Muscle of arm (tissue), 12 donors: ENCODE results near the gene WWOX. TPM values are rescaled to one million over a fixed set of nuclear protein-coding genes. Genes with fewer than 3 reads are reported as not detected.

Experiments
- DNase-seq: peaks from one replicate; pipeline ENCODE4 v3.0.0-alpha.2; 2013
- polyA plus RNA-seq, 12 donors: library from polyadenylated mRNA; unstranded; fragments of 120-200 nt; gene quantifications; one replicate each; pipeline ENCODE4 v1.2.1, GENCODE V29; 2013; ENCODE audit not compliant: insufficient read length in 12 of 12

Gene WWOX
- polyA plus RNA-seq, 12 donors = 7.4 to 17.2 (median 10.9) TPM; not detected in 2

DNA sequence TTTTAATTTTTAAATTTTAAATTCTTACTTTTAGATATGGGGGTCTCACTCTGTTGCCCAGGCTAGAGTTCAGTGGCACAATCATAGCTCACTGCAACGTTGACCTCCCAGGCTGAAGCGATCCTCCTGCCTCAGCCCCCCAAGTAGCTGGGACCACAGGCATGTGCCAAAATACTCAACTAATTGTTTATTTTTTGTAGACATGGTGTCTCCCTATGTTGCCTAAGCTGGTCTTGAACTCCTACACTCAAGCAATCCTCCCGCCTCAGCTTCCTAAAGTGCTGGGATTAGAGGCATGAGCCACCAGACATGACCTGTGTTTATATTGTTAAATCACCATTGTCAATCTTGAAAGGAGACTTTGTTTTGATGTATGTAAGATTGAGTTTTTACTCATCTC lies 332.2 kb downstream of the WWOX start:
- no peak for DNase-seq

DNA sequence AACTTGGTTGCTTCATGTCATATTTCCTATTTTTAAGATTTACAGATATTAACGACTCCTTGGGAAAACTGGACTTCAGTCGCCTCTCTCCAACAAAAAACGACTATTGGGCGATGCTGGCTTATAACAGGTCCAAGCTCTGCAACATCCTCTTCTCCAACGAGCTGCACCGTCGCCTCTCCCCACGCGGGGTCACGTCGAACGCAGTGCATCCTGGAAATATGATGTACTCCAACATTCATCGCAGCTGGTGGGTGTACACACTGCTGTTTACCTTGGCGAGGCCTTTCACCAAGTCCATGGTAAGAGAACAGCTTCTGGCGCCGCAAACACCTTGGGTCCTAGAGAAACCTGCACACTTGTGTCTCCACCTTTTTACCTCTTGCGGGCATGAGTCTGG lies 333.0 kb downstream of the WWOX start:
- DNase-seq = no peak

GRCh38 chr16:78433116-78433515 lies 333.7 kb downstream of the WWOX start:
- no peak for DNase-seq

- no peak for DNase-seq
Observed at GRCh38 chr16:78434401-78434800, 334.9 kb downstream of the WWOX start.

DNA sequence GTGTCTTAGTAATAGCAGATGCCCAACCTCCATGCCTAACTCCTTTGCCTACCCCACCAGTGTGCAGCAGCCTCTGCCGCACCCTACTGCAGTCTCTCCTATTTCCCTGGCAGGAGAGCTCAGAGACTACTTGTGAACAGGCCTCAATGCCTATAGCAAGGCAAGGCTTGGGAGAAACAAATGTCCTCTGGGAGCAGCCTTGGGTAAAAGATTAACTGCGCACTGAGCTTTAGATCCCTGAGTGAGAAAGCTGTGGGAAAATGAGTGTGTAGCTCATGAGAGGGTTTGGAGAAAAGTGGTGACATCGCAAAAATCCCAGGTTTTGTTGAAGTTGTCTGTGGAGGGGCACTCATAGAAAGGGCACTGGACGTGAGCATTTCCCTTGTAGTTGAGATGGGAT lies 335.8 kb downstream of the WWOX start:
- DNase-seq = no peak

DNA sequence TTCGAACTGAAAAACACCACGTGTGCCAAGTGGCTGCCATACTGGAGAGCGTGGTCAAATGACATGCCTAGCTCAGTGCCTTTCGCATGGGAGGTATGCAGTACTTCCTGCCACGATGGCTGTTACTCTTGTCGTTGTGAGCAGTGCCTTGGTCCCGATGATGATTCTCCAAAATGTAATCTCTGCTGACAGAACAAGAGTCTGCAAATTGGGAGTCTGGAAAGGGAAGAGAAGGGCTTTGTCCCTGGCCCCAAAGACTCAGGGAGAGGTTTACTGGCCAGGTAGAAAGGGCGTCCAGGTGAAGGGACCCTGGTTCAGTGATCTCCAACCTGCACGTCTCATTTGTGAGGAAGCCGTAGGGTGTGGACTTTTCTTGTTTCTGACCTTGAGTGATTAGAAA lies 336.6 kb downstream of the WWOX start:
- no peak for DNase-seq

GRCh38 chr16:78436846-78437245 lies 337.4 kb downstream of the WWOX start:
- DNase-seq = no peak

DNA sequence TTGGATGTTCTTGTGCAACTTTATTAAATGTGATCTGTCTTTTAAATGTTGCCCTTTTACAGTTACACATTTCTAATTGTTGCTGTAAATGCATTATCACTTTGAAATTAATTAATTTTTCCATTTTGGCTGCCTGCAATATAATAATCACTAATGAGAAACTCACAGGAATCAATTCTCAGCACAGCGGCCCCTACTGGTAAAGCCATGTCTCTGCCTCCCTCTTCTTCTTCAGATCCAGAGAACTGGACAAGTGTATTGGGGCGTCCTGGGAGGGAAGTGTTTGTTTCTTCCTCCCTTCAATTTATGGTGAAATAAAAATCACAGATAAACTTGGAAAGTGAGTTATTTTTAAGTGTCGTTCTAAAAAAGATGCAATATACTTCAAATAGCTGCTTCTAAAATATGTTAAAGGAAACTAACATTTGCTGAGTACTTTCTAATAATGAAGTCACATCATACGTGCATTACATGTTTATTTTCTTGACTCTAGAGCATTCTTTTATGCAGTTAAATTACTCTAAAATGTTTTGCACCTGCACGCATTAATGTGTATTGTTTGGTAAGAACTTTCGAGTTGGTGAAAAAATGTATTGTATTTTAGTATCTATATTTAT lies 338.0 kb downstream of the WWOX start:
- DNase-seq = no peak

DNA sequence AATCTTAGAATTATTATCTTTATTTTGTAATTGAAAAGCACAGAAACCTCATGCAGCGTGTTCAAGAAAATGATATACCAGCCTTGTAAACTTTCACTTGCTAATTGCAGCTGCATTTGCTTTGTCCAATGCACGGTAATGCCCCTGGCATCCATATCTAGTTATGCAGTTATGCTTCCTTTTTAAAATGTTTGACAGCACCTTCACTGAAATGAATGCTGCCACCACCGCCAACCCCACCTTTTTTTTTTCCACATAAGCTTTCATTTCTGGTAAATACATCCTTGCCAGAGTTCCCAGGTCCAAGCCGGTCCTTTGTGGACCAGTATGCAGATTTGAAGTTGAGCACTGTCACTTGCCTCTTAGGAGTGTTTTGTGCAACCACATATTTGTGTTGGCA lies 338.8 kb downstream of the WWOX start:
- DNase-seq = no peak

DNA sequence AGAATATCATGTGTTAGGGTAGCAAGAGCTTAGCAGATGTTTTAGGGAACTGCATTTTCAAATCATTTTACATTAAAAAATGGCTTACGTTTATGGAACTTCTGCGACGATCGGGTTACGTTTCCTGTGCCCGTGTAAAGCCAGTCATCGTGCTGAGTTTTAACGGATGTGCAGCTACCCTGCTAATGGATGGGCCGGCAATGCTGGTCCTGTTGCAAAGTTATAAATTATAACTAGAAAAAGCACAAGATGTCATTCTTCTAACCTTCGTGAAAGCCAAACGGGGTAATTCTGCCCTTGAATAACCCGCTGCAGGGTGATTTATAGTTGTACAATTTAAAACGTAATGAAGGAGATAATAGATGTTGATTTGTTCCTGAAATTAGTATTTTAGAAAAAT lies 339.2 kb downstream of the WWOX start:
- no peak for DNase-seq

GRCh38 chr16:78439646-78440045 lies 340.2 kb downstream of the WWOX start:
- DNase-seq = no peak

- no peak for DNase-seq
Observed at GRCh38 chr16:78441298-78441697, 341.8 kb downstream of the WWOX start.

DNA sequence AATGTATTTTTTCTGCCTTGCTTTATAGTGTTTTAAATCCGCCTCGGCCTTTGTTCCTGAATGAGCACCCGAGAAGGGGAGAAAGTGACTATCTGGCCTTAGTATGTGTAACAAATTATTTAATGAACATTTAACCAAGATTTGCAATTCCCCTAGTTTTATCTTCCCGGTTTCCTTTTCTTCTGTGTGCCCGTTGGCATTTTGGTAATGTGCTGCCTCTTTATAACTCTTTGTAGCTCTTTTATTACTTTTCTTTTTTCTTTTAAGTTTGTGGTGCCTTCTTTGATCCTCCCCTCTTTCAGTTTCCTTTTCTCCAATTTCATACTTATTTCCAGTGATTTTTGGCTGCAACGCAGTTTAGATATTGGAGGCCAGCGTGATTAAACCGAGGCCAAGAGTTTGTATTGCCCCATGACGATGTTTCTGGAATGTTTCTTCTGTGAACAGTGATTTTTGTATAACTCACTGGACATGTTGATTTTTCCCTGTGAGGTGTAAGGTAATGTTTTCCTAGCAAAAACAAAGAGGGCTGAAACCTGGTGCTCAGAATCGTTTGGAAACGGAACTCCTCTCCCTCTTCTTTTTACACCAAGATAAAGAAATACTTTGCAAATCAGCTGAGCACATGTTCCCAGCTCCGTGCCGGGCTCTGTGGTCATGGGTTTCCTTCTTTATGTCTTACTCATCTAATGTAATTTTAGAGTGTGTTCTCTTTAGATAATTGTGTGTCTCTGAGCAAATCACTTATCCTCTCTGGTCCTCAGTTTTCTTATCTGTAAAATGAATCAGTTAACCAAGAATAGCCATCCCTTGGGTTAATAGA lies 344.3 kb downstream of the WWOX start:
- no peak for DNase-seq

DNA sequence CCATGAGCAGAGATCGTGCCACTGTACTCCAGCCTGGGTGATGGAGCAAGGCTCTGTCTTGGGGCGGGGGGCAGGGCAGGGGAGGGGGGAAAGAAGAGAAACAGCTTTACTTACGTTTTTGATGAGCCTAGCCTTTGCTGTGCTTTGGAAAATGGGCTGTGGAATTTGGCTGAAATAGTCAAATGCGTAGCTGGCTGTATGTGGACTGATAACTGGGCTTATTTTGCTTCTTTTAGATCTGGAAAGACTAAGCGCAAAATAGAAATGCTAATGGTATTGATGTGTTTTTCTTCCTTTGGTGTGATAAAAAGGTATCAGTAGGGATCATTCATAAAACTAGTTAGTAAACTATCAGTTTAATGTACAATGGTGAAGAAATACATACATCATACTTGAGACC lies 346.4 kb downstream of the WWOX start:
- DNase-seq = no peak

DNA sequence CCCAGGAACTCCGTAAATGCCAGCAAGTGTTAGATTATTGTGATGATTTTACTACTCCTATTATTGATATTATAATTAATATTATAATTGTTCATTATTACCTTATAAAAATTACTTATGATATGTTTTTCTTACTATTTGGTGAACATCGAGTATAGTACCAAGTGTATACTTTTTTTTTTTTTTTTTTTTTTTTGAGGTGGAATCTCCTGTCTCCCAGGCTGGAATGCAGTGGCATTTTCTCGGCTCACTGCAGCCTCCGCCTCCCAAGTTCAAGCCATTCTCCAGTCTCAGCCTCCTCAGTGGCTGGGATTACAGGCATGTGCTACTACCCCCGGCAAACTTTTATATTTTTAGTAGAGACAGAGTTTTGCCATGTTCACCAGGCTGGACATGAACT lies 347.0 kb downstream of the WWOX start:
- DNase-seq = no peak

DNA sequence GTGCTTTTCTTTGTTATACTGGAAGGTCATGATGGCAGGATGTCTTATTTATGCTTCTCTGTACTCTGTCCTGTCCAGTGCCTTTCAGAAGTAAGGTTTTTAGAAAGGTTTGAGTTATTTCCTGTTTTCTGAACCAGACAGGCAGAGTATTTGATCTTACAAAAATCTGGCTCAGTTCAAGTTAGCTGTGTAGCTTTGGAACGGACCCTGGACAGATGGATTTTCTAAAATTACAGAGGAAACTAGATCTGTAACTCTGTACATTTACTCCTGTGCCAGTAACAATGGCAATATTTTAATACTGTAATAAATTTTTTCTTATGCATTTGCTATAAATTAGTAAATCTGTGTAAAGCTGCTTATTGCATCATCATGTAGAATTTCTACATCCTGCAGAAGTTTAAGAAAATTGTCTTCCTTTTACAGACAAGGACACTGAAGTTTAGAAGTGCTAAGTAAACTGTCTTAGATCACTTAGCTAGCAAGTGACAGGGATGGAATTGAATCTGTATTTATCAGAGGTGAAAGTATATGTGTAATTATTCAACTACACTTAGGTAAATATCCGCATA lies 347.6 kb downstream of the WWOX start:
- no peak for DNase-seq

GRCh38 chr16:78448658-78449271 lies 349.3 kb downstream of the WWOX start:
- DNase-seq = no peak

DNA sequence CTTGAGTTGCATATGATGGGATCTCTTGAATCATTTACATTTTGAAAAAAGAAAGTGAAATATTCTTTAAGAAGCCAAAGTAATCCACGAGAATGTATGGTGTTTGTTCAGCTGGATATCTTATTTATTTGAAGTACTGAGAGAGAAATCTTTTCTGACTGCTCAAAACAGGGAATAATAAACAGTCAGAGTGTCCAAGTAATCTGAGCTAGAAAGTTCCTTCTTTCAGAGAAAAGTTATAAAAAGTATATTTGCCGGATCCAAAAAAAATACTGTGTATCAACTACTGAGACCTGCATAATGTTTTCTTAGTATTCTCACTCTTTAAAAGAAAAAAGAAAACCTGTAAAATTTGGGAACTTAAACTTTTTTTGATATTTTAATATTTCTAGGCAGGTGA lies 350.8 kb downstream of the WWOX start:
- DNase-seq = no peak

DNA sequence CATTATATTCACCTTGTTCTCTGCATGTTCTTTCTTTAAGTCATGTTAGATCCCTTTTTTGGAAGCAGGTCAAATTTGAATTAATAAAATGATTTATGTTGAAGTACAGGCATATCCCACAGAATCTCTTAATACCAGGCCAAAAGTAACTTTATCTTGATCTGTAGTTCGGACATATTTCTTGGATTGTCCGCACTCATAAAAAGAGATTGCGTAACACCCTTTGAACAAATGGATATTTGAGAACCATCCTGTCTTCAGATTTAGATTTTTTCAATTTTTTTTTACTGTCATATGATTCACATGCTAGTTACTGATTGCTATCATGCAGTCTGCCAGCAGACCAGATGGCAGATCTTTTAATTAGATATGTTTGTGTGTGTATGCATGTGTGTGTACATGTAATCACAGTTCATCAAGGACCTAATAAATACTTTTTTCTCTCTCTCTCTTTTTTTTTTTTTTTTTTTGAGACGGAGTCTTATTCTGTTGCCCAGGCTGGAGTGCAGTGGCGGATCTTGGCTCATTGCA lies 352.6 kb downstream of the WWOX start:
- DNase-seq = no peak

- no peak for DNase-seq
Observed at GRCh38 chr16:78455861-78456260, 356.4 kb downstream of the WWOX start.

- DNase-seq = no peak
Observed at GRCh38 chr16:78458588-78458987, 359.1 kb downstream of the WWOX start.

- no peak for DNase-seq
Observed at GRCh38 chr16:78460428-78460827, 361.0 kb downstream of the WWOX start.

DNA sequence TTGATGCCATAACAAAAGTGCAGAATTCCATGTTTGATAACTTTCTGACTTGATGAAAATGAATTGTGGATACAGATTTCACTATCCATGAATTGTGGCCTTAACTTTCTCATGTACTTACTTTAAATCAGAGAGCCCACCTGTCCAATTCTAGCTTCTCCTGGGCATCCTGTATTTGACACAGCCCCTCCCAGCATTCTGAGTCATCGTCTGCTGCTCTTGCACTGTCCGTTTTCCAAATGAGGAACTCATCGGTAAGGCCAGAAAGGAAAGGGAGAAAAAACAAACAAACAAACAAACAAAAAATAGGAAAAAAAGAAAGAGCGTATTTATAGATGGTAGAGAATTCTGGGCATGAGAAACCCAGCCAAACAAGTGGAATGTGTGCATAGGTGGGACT lies 361.6 kb downstream of the WWOX start:
- DNase-seq = no peak
